Tibial artery (tissue), 4 donors: Measurements from ENCODE around the gene AGAP1.

Experiments
- DNase-seq, 2 donors: peaks; one replicate each; pipeline ENCODE4 v3.0.0-alpha.2; 2019
- H3K27ac ChIP-seq, 2 donors: fragments of 200-600 bp; sonication (generic) in 1 of 2; 1 replicate in 1 of 2; 2 replicates in 1 of 2; pipeline ENCODE4 v1.5.1; 2018 to 2019; ENCODE audit warnings: mild to moderate bottlenecking in 1 of 2
- H3K27me3 ChIP-seq, 2 donors: fragments of 200-600 bp; sonication (generic) in 1 of 2; one replicate each; pipeline versions ENCODE4 v1.5.1 to v1.6.0; 2016 to 2019
- H3K36me3 ChIP-seq, 3 donors: fragments of 200-600 bp; sonication (generic) in 2 of 3; one replicate each; pipeline ENCODE4 v1.5.1; 2016 to 2019; ENCODE audit warnings: mild to moderate bottlenecking in 2 of 3
- H3K4me1 ChIP-seq, 4 donors: fragments of 200-600 bp; sonication (generic) in 2 of 4; 1 replicate in 3 of 4; 2 replicates in 1 of 4; pipeline ENCODE4 v1.5.1; 2016 to 2019
- H3K4me3 ChIP-seq, 2 donors: fragments of 200-600 bp; sonication (generic) in 1 of 2; 1 replicate in 1 of 2; 2 replicates in 1 of 2; pipeline ENCODE4 v1.5.1; 2018 to 2019; ENCODE audit warnings: mild to moderate bottlenecking in 2 of 2
- H3K9me3 ChIP-seq, 3 donors: fragments of 200-600 bp; sonication (generic) in 1 of 3; one replicate each; pipeline ENCODE4 v1.5.1; 2016 to 2019
- CTCF ChIP-seq, 2 experiments: fragments of 200-600 bp in 1 of 2; fragments of 450-650 bp in 1 of 2; IDR thresholded peaks; one replicate each; pipeline ENCODE4 v1.5.1; 2017 to 2019; ENCODE audit warnings: antibody characterized with exemption in 2 of 2, mild to moderate bottlenecking in 1 of 2, moderate library complexity in 1 of 2
- intact Hi-C: fragments of 100-400 bp; cut with DNase I; formaldehyde crosslinking; loops from one replicate; pipeline ENCODE4 v1.15.0; 2023; ENCODE audit warnings: low total_unique reads

Gene AGAP1

DNA sequence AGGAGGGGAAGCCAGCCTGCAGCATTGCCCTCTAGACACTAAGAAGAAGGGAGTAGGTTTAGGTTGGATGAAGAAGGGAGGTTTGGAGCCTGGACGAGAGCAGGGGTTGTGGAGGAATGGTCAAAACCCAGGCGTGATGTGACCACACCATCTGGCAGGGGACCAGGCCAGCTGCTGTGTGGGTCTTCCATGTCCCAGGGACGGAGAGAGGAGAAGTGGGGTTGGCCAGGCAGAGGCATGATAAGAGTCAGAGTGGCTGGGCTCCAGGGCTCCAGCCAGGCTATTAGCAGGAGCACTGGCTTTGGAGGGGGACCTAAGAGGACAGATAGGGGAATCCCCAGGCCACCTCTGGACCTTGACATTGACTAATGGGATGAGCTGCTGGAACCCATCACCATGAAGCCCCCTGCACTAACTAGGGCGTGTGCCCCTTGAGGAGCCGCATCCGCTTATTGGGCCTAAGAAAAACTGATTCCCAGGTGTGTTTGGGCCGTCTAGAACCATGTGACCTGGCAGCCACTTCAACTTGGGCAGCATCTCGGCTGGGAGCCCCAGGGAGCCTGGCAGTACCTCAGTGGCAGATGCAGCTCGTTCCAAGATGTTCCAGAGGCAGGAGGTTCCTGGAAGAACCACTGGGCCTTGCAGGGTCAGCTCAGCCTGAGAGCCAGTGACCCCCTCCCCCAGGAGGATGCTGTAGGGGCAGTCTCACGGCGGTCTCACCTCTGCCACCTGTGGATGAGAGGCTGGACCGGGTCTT, 235.1 kb downstream of the AGAP1 start:
- Histone ChIP-seq H3K27me3 (no peaks in the 10 kb centered on the region), H3K36me3 (no peaks in the 10 kb centered on the region), H3K9me3 (no peaks in the 10 kb centered on the region), H3K4me3 (no peak overlapping the region), H3K27ac (no peak overlapping the region), H3K4me1 (peaks cover 0 to 17% (median 0%) of the 10 kb centered on the region in 4 donors)
- no peak for TF ChIP-seq CTCF (IDR thresholded peaks at IDR 0.05)
- intact Hi-C loops = no loop called here
- DNase-seq = peak in 1 of 2 donors; percentile 60

DNA sequence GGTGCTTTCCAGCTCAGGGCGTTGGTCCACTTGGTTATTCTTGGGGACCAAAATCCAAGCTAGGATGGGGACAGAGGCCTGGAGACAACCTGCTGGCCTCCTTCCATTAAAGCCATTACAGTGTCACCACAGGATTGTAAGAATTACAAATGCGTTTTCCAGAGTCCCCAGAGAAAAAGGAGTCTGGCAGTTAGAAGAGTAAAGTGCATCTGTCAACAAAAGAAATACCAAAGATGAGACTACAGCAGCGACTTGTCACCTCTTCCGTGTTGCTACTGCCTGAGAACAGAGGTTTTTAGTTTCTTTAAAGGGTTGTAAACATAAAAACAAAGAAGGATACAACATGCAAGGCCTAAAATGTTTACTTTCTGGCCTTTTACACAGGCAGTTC, 235.7 kb downstream of the AGAP1 start:
- peak in 1 of 2 donors; percentile 50 for DNase-seq
- H3K4me3 ChIP-seq = no peak overlapping the region
- no peaks in the 10 kb centered on the region for H3K9me3 ChIP-seq
- intact Hi-C loops = no loop called here
- H3K36me3 ChIP-seq = no peaks in the 10 kb centered on the region
- TF ChIP-seq CTCF (IDR thresholded peaks at IDR 0.05) = no peak
- no peaks in the 10 kb centered on the region for H3K27me3 ChIP-seq
- no peak overlapping the region for H3K27ac ChIP-seq
- peaks cover 0 to 12% (median 0%) of the 10 kb centered on the region in 4 donors for H3K4me1 ChIP-seq

- Histone ChIP-seq H3K27me3 (no peaks in the 10 kb centered on the region), H3K27ac (no peak overlapping the region), H3K9me3 (no peaks in the 10 kb centered on the region), H3K4me1 (peaks cover 0 to 6% (median 0%) of the 10 kb centered on the region in 4 donors), H3K4me3 (no peak overlapping the region), H3K36me3 (no peaks in the 10 kb centered on the region)
- TF ChIP-seq CTCF (IDR thresholded peaks at IDR 0.05) = no peak
- intact Hi-C loops = no loop called here
- peak in 1 of 2 donors; percentile 7 for DNase-seq
These were observed 236.3 kb downstream of the AGAP1 start for GRCh38 chr2:235730115-235730514.

- Histone ChIP-seq H3K4me3 (no peak overlapping the region), H3K4me1 (no peaks in the 10 kb centered on the region), H3K27me3 (no peaks in the 10 kb centered on the region), H3K36me3 (no peaks in the 10 kb centered on the region), H3K27ac (no peak overlapping the region), H3K9me3 (no peaks in the 10 kb centered on the region)
- no peak for DNase-seq
- no peak for TF ChIP-seq CTCF (IDR thresholded peaks at IDR 0.05)
- intact Hi-C loops = no loop called here
These were observed 239.9 kb downstream of the AGAP1 start for GRCh38 chr2:235733761-235734160.

- no peaks in the 10 kb centered on the region for H3K36me3 ChIP-seq
- no peak for TF ChIP-seq CTCF (IDR thresholded peaks at IDR 0.05)
- no peaks in the 10 kb centered on the region for H3K27me3 ChIP-seq
- no peak overlapping the region for H3K27ac ChIP-seq
- H3K4me3 ChIP-seq = no peak overlapping the region
- no peaks in the 10 kb centered on the region for H3K9me3 ChIP-seq
- H3K4me1 ChIP-seq = no peaks in the 10 kb centered on the region
- DNase-seq = no peak
- intact Hi-C loops = no loop called here
These were observed 240.3 kb downstream of the AGAP1 start for GRCh38 chr2:235734168-235734567.
